CD1c-positive myeloid dendritic cell (primary cell): ENCODE measurements around the gene GGA2.
"Not testable (repeated sequence)": the region's sequence is repeated elsewhere in the genome, so short reads cannot be mapped to it uniquely, and the experiment has no call there.

Experiments
- DNase-seq: peaks from one replicate; pipeline ENCODE4 v3.0.0-alpha.2; 2016; ENCODE audit errors: extremely low spot score

GGA2 gene

GRCh38 chr16:23504076-23504452 lies 6.2 kb downstream of the GGA2 start:
- DNase-seq, result peak; percentile 32

GRCh38 chr16:23502466-23502865 lies 7.8 kb downstream of the GGA2 start:
- DNase-seq, result no peak

GRCh38 chr16:23501291-23501690 lies 9.0 kb downstream of the GGA2 start:
- DNase-seq, result no peak

- DNase-seq, result peak; percentile 65
These were observed 9.4 kb downstream of the GGA2 start for GRCh38 chr16:23500862-23501225.

DNA sequence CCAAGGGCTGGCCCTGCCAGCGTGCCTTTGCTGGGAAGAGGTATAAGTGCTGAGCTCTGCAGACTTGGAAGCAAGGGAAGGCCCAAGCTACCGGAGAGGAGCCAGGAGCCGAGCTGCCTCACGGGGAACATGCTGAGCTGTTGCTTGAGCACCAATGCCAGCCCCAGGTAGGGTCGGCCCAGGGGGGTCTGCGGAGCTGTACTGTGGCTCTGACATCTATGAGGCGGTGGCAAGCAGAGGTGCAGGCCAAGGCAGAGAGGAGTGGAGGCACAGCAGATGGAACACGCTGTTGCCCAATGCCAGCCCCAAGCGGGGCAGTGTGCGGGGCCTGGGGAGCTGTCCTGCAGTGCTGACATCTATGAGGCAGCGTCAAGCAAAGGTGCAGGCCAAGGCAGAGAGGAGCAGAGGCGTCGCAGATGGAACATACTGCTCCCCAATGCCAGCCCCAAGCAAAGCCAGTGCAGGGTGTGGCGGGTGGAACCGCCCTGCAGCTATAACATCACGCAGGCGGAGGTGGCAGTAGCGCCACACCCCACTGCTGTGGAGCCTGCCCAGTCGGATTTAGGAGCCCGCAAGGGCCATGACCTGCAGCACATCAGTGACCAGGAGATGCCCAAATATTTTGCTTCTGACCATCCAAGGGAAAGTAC lies 10.0 kb downstream of the GGA2 start:
- no peak for DNase-seq

- no peak for DNase-seq
These were observed 10.5 kb downstream of the GGA2 start for GRCh38 chr16:23499801-23500200.

DNA sequence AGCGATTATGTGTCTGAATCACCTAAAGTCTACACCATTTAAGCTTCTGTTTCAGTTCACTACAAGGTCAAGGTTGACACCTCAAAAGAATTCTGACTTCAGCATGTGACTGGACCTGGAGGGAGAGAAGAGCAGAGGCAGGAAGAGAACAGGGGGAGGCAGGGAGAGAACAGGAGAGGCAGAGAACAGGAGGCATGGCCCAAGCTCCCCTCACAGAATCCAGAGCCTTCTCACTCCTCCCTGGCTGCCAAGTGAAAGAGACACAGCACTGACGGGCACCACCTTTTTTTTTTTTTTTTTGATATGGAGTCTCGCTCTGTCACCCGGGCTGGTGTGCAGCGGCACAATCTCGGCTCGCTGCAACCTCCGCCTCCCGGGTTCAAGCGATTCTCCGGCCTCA lies 11.4 kb downstream of the GGA2 start:
- DNase-seq, result no peak

DNA sequence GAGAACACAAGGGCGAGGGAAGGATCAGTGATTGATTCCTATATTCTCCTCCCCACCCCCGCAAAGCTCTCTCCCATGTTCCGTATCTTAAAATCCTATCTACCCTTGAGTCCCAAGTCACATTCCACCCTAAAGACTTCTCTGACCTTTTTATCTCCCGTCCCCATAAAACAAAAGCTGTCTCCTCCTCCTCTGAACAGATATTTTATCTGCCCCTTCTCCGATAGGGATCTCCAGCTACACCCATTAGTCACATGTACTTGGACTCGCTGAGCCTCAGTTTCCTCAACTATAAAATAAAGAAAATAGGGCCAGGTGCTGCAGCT lies 12.8 kb downstream of the GGA2 start:
- DNase-seq, result no peak

DNA sequence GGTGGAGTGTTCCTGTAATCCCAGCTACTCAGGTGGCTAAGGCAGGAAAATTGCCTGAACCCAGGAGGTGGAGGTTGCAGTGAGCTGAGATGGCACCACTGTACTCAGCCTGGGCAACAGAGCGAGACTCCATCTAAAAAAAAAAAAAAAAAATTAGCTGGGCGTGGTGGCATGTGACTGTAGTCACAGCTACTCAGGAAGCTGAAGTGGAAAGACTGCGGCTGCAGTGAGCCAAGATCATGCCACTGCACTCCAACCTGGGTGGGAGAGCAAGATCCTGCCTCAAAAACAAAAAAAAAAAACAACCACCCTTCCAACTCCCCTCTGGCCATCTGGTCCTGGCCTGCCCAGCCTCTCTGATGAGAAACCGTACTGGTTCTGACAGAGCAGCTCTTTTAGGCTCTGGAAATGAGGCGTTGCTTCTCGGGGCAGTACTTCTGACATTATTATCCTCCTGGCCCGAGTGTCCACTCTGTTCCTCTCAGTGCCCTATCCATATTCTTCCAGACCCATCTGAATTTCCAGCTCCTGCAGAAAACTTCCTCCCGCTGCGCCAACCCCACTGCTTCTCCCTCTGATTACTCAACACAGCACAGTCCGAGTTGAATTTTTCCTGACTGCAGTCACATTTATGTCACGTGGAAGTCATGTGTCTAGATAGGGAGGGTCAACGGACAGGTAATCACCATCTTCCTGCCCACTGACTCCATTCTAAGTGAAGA lies 13.3 kb downstream of the GGA2 start:
- peak; percentile 22 for DNase-seq

- no peak for DNase-seq
These were observed 14.6 kb downstream of the GGA2 start for GRCh38 chr16:23495671-23496070.

GRCh38 chr16:23494188-23494587 lies 16.1 kb downstream of the GGA2 start:
- DNase-seq, result no peak

- no peak for DNase-seq
These were observed 18.6 kb downstream of the GGA2 start for GRCh38 chr16:23491490-23492391.

- no peak for DNase-seq
These were observed 23.8 kb downstream of the GGA2 start for GRCh38 chr16:23486480-23486879.

- no peak for DNase-seq
These were observed 24.5 kb downstream of the GGA2 start for GRCh38 chr16:23485841-23486240.

GRCh38 chr16:23485257-23485614 lies 25.1 kb downstream of the GGA2 start:
- no peak for DNase-seq

DNA sequence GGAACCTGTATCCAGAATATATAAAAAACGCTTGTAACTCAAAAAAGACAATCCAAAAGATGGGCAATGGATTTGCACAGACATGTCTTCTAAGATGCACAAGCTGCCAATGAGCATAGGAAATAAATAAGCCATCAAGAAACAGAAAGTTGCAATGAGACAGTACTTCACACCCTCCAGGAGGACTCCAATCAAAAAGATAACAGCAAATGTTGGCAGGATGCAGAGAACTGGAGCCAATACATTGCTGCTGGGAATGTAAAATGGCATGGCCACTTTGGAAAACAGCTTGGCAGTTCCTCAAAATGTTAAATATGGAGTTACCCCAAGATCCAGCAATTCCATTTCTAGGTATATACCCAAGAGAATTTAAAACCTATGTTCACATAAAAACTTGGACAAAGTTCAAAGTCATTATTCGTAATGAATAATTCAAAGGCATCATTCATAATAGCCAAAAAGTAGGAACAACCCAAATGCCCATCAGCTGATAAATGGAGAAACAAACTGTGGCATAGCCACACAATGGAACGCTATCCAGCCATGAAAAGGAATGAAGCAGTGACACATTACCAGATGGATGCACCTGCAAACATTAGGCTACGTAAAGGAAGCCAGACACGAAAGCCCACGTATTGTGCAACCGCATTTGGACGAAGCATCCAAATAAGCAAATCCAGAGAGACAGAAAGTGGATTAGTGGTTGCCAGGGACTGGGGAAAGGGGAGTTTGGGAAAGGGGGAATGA lies 25.6 kb downstream of the GGA2 start:
- no peak for DNase-seq

DNA sequence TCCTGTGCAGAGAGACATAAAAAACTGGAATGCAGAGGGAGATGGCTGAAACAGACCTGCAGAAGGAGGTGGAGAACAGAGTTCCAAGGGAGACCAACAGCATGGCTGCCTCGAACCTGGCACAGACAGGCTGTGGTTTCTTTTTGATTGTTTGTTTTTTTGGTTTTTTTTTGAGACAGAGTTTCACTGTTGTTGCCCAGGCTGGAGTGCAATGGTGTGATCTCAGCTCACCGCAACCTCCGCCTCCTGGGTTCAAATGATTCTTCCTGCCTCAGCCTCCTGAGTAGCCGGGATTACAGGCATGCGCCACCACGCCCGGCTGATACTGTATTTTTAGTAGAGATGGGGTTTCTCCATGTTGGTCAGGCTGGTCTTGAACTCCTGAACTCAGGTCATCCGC lies 26.8 kb downstream of the GGA2 start:
- not testable (repeated sequence) for DNase-seq

- DNase-seq, result no peak
These were observed 27.5 kb downstream of the GGA2 start for GRCh38 chr16:23482778-23483177.

DNA sequence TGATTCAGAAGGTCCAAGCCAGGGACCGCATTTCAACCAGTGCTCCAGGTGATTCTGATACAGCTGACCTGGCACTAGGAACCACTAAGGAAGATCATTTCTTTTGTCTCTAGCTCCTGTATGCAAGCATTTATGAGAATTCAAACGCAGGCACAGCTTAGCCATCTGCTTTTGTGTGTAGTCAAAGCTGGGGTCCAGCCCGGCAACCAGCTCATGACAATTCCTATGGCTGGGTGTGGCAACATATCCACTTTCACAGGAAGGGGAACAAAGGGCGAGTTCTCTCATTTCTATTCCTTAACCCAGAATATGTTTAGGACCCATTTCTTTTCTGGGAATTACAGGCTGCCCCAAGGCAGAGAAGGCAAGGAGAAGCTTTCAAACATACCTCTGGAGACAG lies 30.0 kb downstream of the GGA2 start:
- DNase-seq, result no peak

GRCh38 chr16:23479138-23479537 lies 31.2 kb downstream of the GGA2 start:
- DNase-seq, result no peak

GRCh38 chr16:23478566-23478965 lies 31.7 kb downstream of the GGA2 start:
- DNase-seq, result no peak

DNA sequence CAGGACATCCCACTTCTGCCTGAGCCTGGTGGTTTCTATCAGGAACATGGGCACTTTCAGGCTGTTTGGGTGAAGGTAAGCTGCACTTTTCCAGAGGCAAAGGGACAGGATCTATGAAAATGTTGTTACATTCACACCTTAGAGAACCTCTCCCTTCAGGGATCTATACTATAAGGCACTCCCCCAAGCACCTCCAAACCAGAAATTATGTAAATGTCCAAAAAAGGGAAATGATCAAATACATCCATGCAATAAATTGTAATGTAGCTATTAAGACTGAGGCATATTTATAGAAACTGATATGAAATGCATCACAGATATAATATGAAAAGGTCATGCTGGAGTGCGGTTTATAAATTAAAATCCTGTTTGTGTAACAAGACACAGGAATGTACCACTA lies 34.0 kb downstream of the GGA2 start:
- DNase-seq, result no peak
